ENCODE measurements around the gene P2RX3.

DNA sequence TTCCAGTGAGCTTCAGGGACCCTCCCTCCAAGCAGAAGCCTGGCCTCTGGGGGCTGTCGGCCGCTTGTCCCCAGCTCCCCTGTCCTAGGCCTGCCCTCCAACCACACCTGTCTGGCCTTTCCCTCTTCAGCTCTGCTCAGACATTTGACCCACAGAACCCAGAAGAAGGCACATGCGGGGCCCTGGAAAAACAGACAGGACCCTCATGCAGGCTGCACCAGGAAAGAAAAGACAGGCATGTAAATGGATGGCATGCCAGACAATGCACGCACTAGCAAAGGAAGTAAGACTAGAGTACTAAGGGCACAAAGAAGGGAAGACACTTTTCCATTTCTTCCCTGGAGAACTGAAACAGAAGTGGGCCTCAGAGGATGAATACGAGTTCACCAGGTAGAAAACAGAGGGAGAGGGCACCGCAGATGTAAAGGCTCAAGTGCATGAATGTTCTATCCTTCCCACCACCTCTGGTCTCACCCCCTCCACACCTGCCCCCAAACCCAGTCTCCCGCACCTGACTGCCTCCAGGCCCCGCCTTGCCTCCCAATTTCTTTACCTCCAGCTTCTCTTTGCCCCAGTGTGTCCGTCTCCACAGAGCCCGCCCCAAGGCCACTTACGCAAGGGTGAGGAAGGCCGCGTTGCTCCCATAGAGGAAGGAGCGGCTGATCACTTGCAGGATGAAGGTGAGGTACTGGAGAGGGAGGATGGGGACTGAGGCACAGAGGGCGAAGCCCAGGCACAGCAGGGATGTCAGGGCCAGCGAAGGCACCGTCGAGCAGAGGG, 71.4 kb downstream of the P2RX3 start:
- TF ChIP-seq CTCF (IDR thresholded peaks at IDR 0.05): no peak
- no peak for TF ChIP-seq POLR2A (IDR thresholded peaks at IDR 0.05)
